ENCODE data around the gene ETV1.

ETV1 gene

GRCh38 chr7:13875496-13876074 lies 113.9 kb downstream of the ETV1 start:
- no peak for DNase-seq

DNA sequence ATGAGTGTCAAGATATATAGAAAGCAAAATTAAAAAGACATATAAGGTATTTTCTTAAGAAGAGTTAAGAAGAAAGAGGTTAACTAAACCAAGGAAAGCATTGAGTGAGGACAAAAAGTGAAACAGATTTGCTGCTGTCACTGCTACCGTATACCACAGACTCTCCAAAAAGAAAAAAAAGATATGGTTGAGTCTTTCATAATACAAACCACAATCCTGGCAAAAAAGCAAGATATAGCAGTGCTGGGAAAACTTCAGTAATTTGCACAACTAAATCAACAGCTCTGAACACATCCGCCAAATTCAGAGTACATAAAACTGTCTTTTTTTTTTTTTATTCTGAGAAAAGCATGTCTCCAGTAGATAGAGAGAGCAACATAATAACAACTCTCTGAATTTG lies 114.7 kb downstream of the ETV1 start:
- DNase-seq, result no peak

GRCh38 chr7:13872709-13873108 lies 116.8 kb downstream of the ETV1 start:
- peak; percentile 41 for DNase-seq

GRCh38 chr7:13871008-13871407 lies 118.5 kb downstream of the ETV1 start:
- DNase-seq, result no peak

GRCh38 chr7:13860734-13861133 lies 128.7 kb downstream of the ETV1 start:
- DNase-seq, result no peak

- DNase-seq, result no peak
These were observed 133.5 kb downstream of the ETV1 start for GRCh38 chr7:13856012-13856411.

- DNase-seq, result no peak
These were observed 137.0 kb downstream of the ETV1 start for GRCh38 chr7:13852281-13852968.

DNA sequence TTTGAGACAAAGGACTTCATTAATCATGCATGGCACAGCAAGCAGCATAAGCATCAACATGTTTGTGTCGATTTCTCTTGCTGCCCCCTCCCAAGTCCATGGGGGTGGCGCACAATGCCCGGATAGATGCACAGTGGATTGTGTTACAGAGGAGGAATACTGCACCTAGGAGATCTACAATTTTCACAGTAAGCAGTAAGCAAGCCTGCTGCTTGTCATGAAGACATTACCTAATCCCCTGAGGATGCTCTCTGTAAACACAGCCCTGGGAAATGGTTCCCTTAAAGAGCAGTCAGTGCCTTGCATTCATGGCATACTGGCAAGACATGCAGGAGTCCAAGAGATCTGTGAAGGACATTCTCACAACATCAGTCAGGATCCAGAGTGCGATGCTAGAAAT lies 137.7 kb downstream of the ETV1 start:
- no peak for DNase-seq

DNA sequence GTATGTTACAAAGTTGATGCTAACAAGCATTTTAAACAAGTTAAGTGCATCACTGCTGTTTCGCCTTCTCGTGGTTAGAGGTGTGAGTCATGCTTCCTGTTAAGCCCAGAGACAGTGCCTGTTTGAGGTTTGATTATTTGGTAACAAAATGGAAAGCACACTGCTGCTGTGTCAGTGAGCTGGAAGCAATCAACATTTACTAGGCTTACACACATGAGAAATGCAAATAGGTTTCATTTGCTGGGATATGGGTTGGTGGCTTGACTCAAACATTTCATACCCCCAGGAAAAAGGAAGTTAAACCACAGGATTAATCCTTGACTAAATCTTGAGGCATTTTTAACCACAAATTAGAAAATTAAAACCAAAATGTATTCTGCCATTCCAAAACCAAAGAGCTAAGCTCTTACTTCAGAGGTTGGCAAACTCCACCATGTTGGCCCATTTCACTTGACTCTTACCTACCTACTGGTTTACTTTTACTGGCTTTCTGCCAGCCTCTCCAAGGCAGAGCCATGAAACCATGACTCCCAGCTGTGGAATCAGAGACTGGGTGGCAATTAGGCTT lies 139.2 kb downstream of the ETV1 start:
- DNase-seq, result peak; percentile 91

- DNase-seq, result no peak
These were observed 140.1 kb downstream of the ETV1 start for GRCh38 chr7:13849163-13849892.

GRCh38 chr7:13848681-13849131 lies 140.8 kb downstream of the ETV1 start:
- DNase-seq, result no peak

- no peak for DNase-seq
These were observed 143.1 kb downstream of the ETV1 start for GRCh38 chr7:13846386-13846785.

DNA sequence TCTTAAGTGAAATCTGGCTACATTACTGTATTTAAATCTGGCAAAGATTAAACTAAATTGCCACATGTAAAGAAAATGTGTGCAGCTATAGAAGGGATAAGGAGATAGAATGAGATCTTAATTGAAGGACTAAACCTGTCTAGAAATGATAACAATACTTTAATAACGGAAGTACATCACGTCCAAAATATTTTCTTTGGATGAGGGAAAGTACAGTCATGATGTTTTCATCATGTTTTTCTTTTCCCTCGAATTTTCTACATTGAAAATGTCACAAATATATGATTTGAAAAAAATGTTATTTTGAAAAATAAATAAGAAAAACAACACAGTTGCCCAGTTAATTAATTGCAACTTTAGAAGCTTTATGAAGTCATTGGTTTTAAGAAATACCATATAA lies 143.9 kb downstream of the ETV1 start:
- no peak for DNase-seq

DNA sequence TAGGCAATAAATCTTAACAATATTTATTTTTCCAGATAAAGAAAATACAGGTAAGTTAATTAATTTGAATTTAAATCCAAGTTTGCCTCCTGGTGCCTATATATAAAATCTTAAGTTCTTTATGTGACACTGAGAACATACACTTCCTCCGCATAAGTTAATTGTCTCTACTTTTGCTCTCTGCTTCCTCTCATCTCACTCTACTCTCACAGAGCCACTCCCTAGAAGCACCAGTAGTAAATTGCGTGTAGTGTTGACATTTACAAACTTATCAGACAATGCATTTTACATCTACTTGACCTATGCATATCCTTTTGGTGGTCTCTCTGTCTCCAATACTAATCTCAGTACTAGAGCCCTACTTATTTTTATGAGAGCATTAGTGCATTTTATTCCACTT lies 144.5 kb downstream of the ETV1 start:
- no peak for DNase-seq

- DNase-seq, result no peak
These were observed 148.2 kb downstream of the ETV1 start for GRCh38 chr7:13841284-13841683.

Data from DMS153 (cell line).